ENCODE measurements around the gene GRIK1. TPM values are rescaled to one million over a fixed set of nuclear protein-coding genes. Genes with fewer than 3 reads are reported as not detected.

GRIK1 gene
- total RNA-seq, 2 experiments from 2014 or later, result not detected

- H3K27me3 Mint-ChIP-seq, result no peaks in the 10 kb centered on the region
- intact Hi-C loops (cut with micrococcal nuclease), result no loop called here
- ChIA-PET CTCF (interaction anchor here (0.9 to 1.8 kb wide), 4 partner anchors 14 to 138 kb away, joined by 3 to 5 read pairs (median 4); no protein-coding TSS in a partner anchor), POLR2A (no interaction called here)
- peak; percentile 17 for DNase-seq
- peak; percentile 59 for TF ChIP-seq CTCF (IDR thresholded peaks at IDR 0.05)
- H3K4me1 Mint-ChIP-seq (ENCODE audit: low read depth), result peaks cover 4% of the 10 kb centered on the region
- no peak for ATAC-seq
- H3K9me3 Mint-ChIP-seq, result peaks cover 16% of the 10 kb centered on the region
- H3K4me3 Mint-ChIP-seq, result no peak overlapping the region
- no peak overlapping the region for H3K27ac Mint-ChIP-seq
- H3K36me3 Mint-ChIP-seq (ENCODE audit: low read depth), result peaks cover 36% of the 10 kb centered on the region
Measured at GRCh38 chr21:29499734-29500343, 440.0 kb downstream of the GRIK1 start.

- no peak for TF ChIP-seq CTCF (IDR thresholded peaks at IDR 0.05)
- Mint-ChIP-seq H3K4me3 (no peak overlapping the region), H3K36me3 (ENCODE audit: low read depth) (peaks cover 33% of the 10 kb centered on the region), H3K4me1 (ENCODE audit: low read depth) (peaks cover 4% of the 10 kb centered on the region), H3K9me3 (peaks cover 16% of the 10 kb centered on the region), H3K27ac (no peak overlapping the region), H3K27me3 (no peaks in the 10 kb centered on the region)
- CTCF ChIA-PET, result interaction anchor here (1.0 to 1.8 kb wide), 3 partner anchors 22 to 138 kb away, joined by 3 to 4 read pairs (median 3); no protein-coding TSS in a partner anchor
- intact Hi-C loops (cut with micrococcal nuclease), result no loop called here
- ATAC-seq (no peak), DNase-seq (no peak)
- POLR2A ChIA-PET, result no interaction called here
Measured at GRCh38 chr21:29499229-29499628, 440.6 kb downstream of the GRIK1 start.

GRCh38 chr21:29496337-29496736, 443.5 kb downstream of the GRIK1 start:
- no peaks in the 10 kb centered on the region for H3K27me3 Mint-ChIP-seq
- no peak overlapping the region for H3K27ac Mint-ChIP-seq
- intact Hi-C loops (cut with micrococcal nuclease), result no loop called here
- peaks cover 29% of the 10 kb centered on the region for H3K36me3 Mint-ChIP-seq (ENCODE audit: low read depth)
- TF ChIP-seq CTCF (IDR thresholded peaks at IDR 0.05), result no peak
- no peak for DNase-seq
- POLR2A ChIA-PET, result no interaction called here
- peaks cover 4% of the 10 kb centered on the region for H3K4me1 Mint-ChIP-seq (ENCODE audit: low read depth)
- peaks cover 16% of the 10 kb centered on the region for H3K9me3 Mint-ChIP-seq
- no peak for ATAC-seq
- CTCF ChIA-PET, result no interaction called here
- H3K4me3 Mint-ChIP-seq, result no peak overlapping the region

GRCh38 chr21:29490016-29490415, 449.8 kb downstream of the GRIK1 start:
- H3K4me3 Mint-ChIP-seq, result no peak overlapping the region
- intact Hi-C loops (cut with micrococcal nuclease), result no loop called here
- no peak for ATAC-seq

More at GRCh38 chr21:29490016-29490415, 449.8 kb downstream of the GRIK1 start:
- peaks cover 15% of the 10 kb centered on the region for H3K36me3 Mint-ChIP-seq (ENCODE audit: low read depth)
- no peaks in the 10 kb centered on the region for H3K9me3 Mint-ChIP-seq
- POLR2A ChIA-PET, result no interaction called here
- no peak overlapping the region for H3K27ac Mint-ChIP-seq
- TF ChIP-seq CTCF (IDR thresholded peaks at IDR 0.05), result no peak
- no peak for DNase-seq
- H3K27me3 Mint-ChIP-seq, result no peaks in the 10 kb centered on the region
- no peaks in the 10 kb centered on the region for H3K4me1 Mint-ChIP-seq (ENCODE audit: low read depth)
- CTCF ChIA-PET, result no interaction called here
